K562 (cell line): ENCODE results near the gene IGSF9. TPM values are rescaled to one million over a fixed set of nuclear protein-coding genes. Genes with fewer than 3 reads are reported as not detected.

Source experiments
- ATAC-seq: fragments of 200-7000 bp; cut with Tn5 transposase; 3 replicates; pipeline ENCODE4 v1.9.1; 2020; ENCODE audit warnings: moderate library complexity
- BruUV-seq: library from RNA; stranded (reverse); fragments of 400-500 nt; replicated peaks from 2 replicates; lab custom pipeline; 2021; lab: Mats Ljungman, UMichigan
- CTCF ChIA-PET: fragments of 300-600 bp; formaldehyde crosslinking; extraction: SDS; loops from one replicate; lab custom pipeline; 2021; ENCODE audit warnings: low intra/inter-chr PET ratio; lab: Yijun Ruan, JAX
- POLR2A ChIA-PET: fragments of 300-600, 350-650 bp; sonication (Branson Sonifier 250); formaldehyde crosslinking; extraction: SDS; loops from one replicate; lab custom pipeline; 2021; ENCODE audit warnings: antibody characterized with exemption, inconsistent platforms; lab: Yijun Ruan, JAX
- DNase-seq, 4 experiments: peaks; one replicate each; pipeline versions ENCODE4 v3.0.0 to v3.0.0-alpha.2; 2011 to 2018; ENCODE audit warnings: low spot score in 3 of 4, mixed read lengths in 3 of 4; ENCODE audit errors: extremely low read depth in 1 of 4
- FAIRE-seq: peaks from 2 replicates; lab custom pipeline; 2011; peaks lifted over from hg19 to GRCh38; lab: Jason Lieb, UNC
- H2AFZ ChIP-seq: 2 replicates; pipeline ENCODE4 v1.6.0; 2011; ENCODE audit warnings: low read depth, low read length, control low read depth, inconsistent platforms
- H3K27ac ChIP-seq: fragments of 200-600 bp; 3 replicates; pipeline ENCODE4 v1.8.0; 2011; ENCODE audit warnings: low read depth, mild to moderate bottlenecking, control low read depth, inconsistent platforms, low read length, moderate library complexity, mixed read lengths; ENCODE audit errors: extremely low read depth
- H3K27me3 ChIP-seq, 2 experiments: fragments of 300-600 bp in 1 of 2; 2 replicates in 1 of 2; 3 replicates in 1 of 2; pipeline versions ENCODE4 v1.6.0 to v1.8.0; 2011; ENCODE audit warnings: inconsistent platforms in 2 of 2, low read length in 2 of 2, mild to moderate bottlenecking in 1 of 2, mixed read lengths in 1 of 2, moderate library complexity in 1 of 2; ENCODE audit not compliant: control insufficient read depth in 2 of 2, insufficient read depth in 2 of 2
- H3K36me3 ChIP-seq: fragments of 300-600 bp; 3 replicates; pipeline ENCODE4 v1.8.0; 2011; ENCODE audit warnings: mild to moderate bottlenecking, low read length, inconsistent platforms; ENCODE audit not compliant: control insufficient read depth, insufficient read depth
- H3K4me1 ChIP-seq, 2 experiments: fragments of 200-600 bp in 1 of 2; replicated peaks in 1 of 2; 2 replicates in 1 of 2; 3 replicates in 1 of 2; pipeline versions ENCODE4 v1.5.1 to v1.8.0; 2011; ENCODE audit warnings: inconsistent platforms in 2 of 2, low read length in 2 of 2, mild to moderate bottlenecking in 1 of 2, mixed read lengths in 1 of 2, moderate library complexity in 1 of 2; ENCODE audit not compliant: control insufficient read depth in 2 of 2, insufficient read depth in 2 of 2
- H3K4me2 ChIP-seq: 2 replicates; pipeline ENCODE4 v1.6.1; 2011; ENCODE audit warnings: low read length, control low read depth, inconsistent platforms, mixed read lengths; ENCODE audit not compliant: insufficient read depth
- H3K4me3 ChIP-seq: fragments of 200-600 bp; sonication (generic), shearing (Covaris generic); 2 replicates; pipeline ENCODE4 v1.5.1; 2016; ENCODE audit warnings: control low read depth, inconsistent platforms
- H3K79me2 ChIP-seq: fragments of 200-600 bp; 3 replicates; pipeline ENCODE4 v1.8.0; 2011; ENCODE audit warnings: low read length, inconsistent platforms; ENCODE audit not compliant: control insufficient read depth, insufficient read depth
- H3K9ac ChIP-seq, 2 experiments: 2 replicates each; pipeline versions ENCODE4 v1.6.0 to v1.6.1; 2011; ENCODE audit warnings: low read depth in 2 of 2, low read length in 2 of 2, control low read depth in 1 of 2, inconsistent platforms in 1 of 2, mild to moderate bottlenecking in 1 of 2, mixed read lengths in 1 of 2; ENCODE audit not compliant: insufficient read depth in 1 of 2
- H3K9me1 ChIP-seq: one replicate; pipeline ENCODE4 v1.6.0; 2011; ENCODE audit warnings: inconsistent platforms, mild to moderate bottlenecking, low read length, moderate library complexity; ENCODE audit not compliant: control insufficient read depth, insufficient read depth
- H3K9me3 ChIP-seq: replicated peaks from 2 replicates; pipeline ENCODE4 v1.5.1; 2011; ENCODE audit warnings: low read depth, low read length, inconsistent platforms; ENCODE audit not compliant: control insufficient read depth, insufficient read depth
- H4K20me1 ChIP-seq: replicated peaks from 2 replicates; pipeline ENCODE4 v1.6.1; 2011; ENCODE audit warnings: low read length, inconsistent platforms, mixed read lengths; ENCODE audit not compliant: control insufficient read depth, insufficient read depth
- ATF3 ChIP-seq, 2 experiments: fragments of 450-650 bp in 1 of 2; sonication (generic) in 1 of 2; formaldehyde crosslinking in 1 of 2; IDR thresholded peaks in 1 of 2; conservative IDR thresholded peaks in 1 of 2; 2 replicates each; pipeline versions ENCODE4 v1.6.1 to v1.8.1; 2016 to 2023; ENCODE audit warnings: mild to moderate bottlenecking in 2 of 2, moderate library complexity in 2 of 2, inconsistent platforms in 1 of 2, missing genetic modification reagents in 1 of 2
- CBFA2T3 ChIP-seq: fragments of 450-650 bp; IDR thresholded peaks from 2 replicates; pipeline ENCODE4 v1.6.1; 2017
- KHSRP ChIP-seq: fragments of 450-650 bp; IDR thresholded peaks from 2 replicates; pipeline ENCODE4 v1.6.1; 2017
- PRMT5 ChIP-seq: sonication (generic); formaldehyde crosslinking; IDR thresholded peaks from 2 replicates; pipeline ENCODE4 v1.5.0; 2020; ENCODE audit warnings: missing genetic modification reagents
- SNAPC5 ChIP-seq: fragments of 250-450 bp; sonication (Bioruptor Pico); IDR thresholded peaks from 2 replicates; pipeline ENCODE4 v1.8.0; 2021; ENCODE audit warnings: moderate library complexity, mild to moderate bottlenecking, inconsistent platforms
- TAL1 ChIP-seq: fragments of 450-650 bp; IDR thresholded peaks from 2 replicates; pipeline ENCODE4 v1.6.1; 2016; ENCODE audit warnings: mild to moderate bottlenecking
- TCF3 ChIP-seq: sonication (generic); formaldehyde crosslinking; IDR thresholded peaks from 2 replicates; pipeline ENCODE4 v1.4.0; 2020; ENCODE audit warnings: mild to moderate bottlenecking, missing genetic modification reagents
- ZBTB26 ChIP-seq: fragments of 450-650 bp; formaldehyde crosslinking; IDR thresholded peaks from 2 replicates; pipeline ENCODE4 v1.4.0; 2022; ENCODE audit warnings: missing genetic modification characterization
- WGBS: fragments of 100-300 bp; shearing (Covaris generic); methylation state at CpG from one replicate; pipeline ENCODE4 v1.1.6; 2016; ENCODE audit warnings: low coverage, mixed read lengths; ENCODE audit not compliant: insufficient coverage; ENCODE audit errors: missing lambda C conversion rate; 5-methylcytosine and 5-hydroxymethylcytosine counted together
- in situ Hi-C: fragments of 300-500 bp; cut with MboI; formaldehyde crosslinking; loops from 4 replicates; pipeline ENCODE4 v1.15.0; 2018; ENCODE audit warnings: inconsistent platforms, mixed read lengths
- intact Hi-C: fragments of 100-400 bp; cut with micrococcal nuclease; formaldehyde crosslinking; loops from 2 replicates; pipeline ENCODE4 v1.14.2; 2022
- polyA plus RNA-seq, 8 experiments: library from polyadenylated mRNA; depleted of rRNA in 4 of 8; stranded (reverse) in 5 of 8; unstranded in 3 of 8; fragments of >200 nt; fragmentation: Nextera tagmentation in 2 of 8; fragmentation: Illumina TruSeq in 1 of 8; extraction: Ambion mirVana in 2 of 8; extraction: Trizol in 1 of 8; gene quantifications; 2 replicates each; pipeline versions ENCODE4 v1.2.1 to v1.2.3, GENCODE V29; 2011 to 2014; ENCODE audit warnings: inconsistent platforms in 1 of 8, missing spikeins in 1 of 8
- total RNA-seq, 7 experiments: library from RNA; depleted of rRNA in 6 of 7; stranded (reverse); fragments of >200 nt in 6 of 7; fragmentation: Illumina TruSeq in 2 of 7; extraction: Trizol in 2 of 7; gene quantifications; 2 replicates each; pipeline versions ENCODE4 v1.2.1 to v1.2.3, GENCODE V29; 2011 to 2021; ENCODE audit warnings: low replicate concordance in 1 of 7

IGSF9 gene
- total and polyA plus RNA-seq, 9 of the 15 experiments (the other 6 are each of a cell fraction or from before 2014, with no cell fraction given) = 0.03 to 0.29 (median 0.07) TPM; not detected in 1

- peak; percentile 62 for FAIRE-seq
- H3K27ac ChIP-seq = peak overlapping the region; percentile 60; the same call in 2 of the 3 replicates
- POLR2A ChIA-PET = interaction anchor here (1.1 to 1.4 kb wide), 3 partner anchors 10 to 92 kb away, joined by 3 to 4 read pairs (median 3); partner anchors contain the start of gene CFAP45
These were observed 55.0 kb downstream of the IGSF9 start for GRCh38 chr1:159890390-159890789.

More at GRCh38 chr1:159890390-159890789, 55.0 kb downstream of the IGSF9 start:
- Histone ChIP-seq H3K9ac (peak overlapping the region in 1 of 2 experiments; percentile 21; a peak in 1 of 4 replicates), H3K27me3 (0 out of 5 replicates have a peak, but pooled peaks cover 0 to 4% of the 10 kb centered on the region in 2 experiments), H3K4me3 (no peak overlapping the region), H2AFZ (peak overlapping the region; percentile 80), H3K9me3 (no peaks in the 10 kb centered on the region), H3K9me1 (no peaks in the 10 kb centered on the region), H4K20me1 (no peaks in the 10 kb centered on the region), H3K4me2 (peak overlapping the region; percentile 56), H3K36me3 (no peaks in the 10 kb centered on the region), H3K4me1 (peaks cover 4 to 13% of the 10 kb centered on the region in 2 experiments; a peak in 3 of 5 replicates), H3K79me2 (no peaks in the 10 kb centered on the region)
- 30% methylated on average over 8 of the region's 8 CpGs for WGBS
- intact Hi-C loops (loop anchor here (2.0 to 5.0 kb wide), 2 partner anchors 54 to 108 kb away; partner anchors contain the start of gene DUSP23), in situ Hi-C loops (no loop called here)
- BruUV-seq = no TSS peak
- TF ChIP-seq ATF3 (IDR thresholded peaks at IDR 0.05) (no peak), ATF3 (CRISPR knock-in tag; conservative IDR thresholded peaks at IDR 0.05) (0 out of 2 replicates have a peak, but pooled peaks have one; percentile 15), TCF3 (CRISPR knock-in tag) (peak; percentile 11; the same call in 1 of the 2 replicates), ZBTB26 (CRISPR knock-in tag) (no peak), CBFA2T3 (peak; percentile 40), SNAPC5 (no peak), KHSRP (no peak), PRMT5 (CRISPR knock-in tag) (no peak), TAL1 (0 out of 2 replicates have a peak, but pooled peaks have one; percentile 5)
- peak in 2 of 4 experiments; percentile 61 to 66 for DNase-seq
- CTCF ChIA-PET = interaction anchor here (0.8 to 2.8 kb wide), 4 partner anchors 55 to 110 kb away, joined by 3 to 36 read pairs (median 13); partner anchors contain the start of gene DUSP23
- ATAC-seq = peak; percentile 74
